ENCODE measurements around the gene PGBD5.

PGBD5 gene

GRCh38 chr1:230345139-230345885, 80.8 kb downstream of the PGBD5 start:
- no peak for DNase-seq

GRCh38 chr1:230342699-230343098, 83.4 kb downstream of the PGBD5 start:
- no peak for DNase-seq

- DNase-seq: no peak
Measured at GRCh38 chr1:230342019-230342418, 84.1 kb downstream of the PGBD5 start.

- no peak for DNase-seq
Measured at GRCh38 chr1:230341162-230341546, 85.0 kb downstream of the PGBD5 start.

GRCh38 chr1:230340526-230341161, 85.5 kb downstream of the PGBD5 start:
- no peak for DNase-seq

GRCh38 chr1:230339033-230339432, 87.1 kb downstream of the PGBD5 start:
- no peak for DNase-seq

- no peak for DNase-seq
Measured at GRCh38 chr1:230337266-230337665, 88.9 kb downstream of the PGBD5 start.

- DNase-seq: no peak
Measured at GRCh38 chr1:230335861-230336522, 90.1 kb downstream of the PGBD5 start.

- no peak for DNase-seq
Measured at GRCh38 chr1:230334447-230334837, 91.7 kb downstream of the PGBD5 start.

- DNase-seq: no peak
Measured at GRCh38 chr1:230333590-230334446, 92.3 kb downstream of the PGBD5 start.

- no peak for DNase-seq
Measured at GRCh38 chr1:230332575-230333066, 93.5 kb downstream of the PGBD5 start.

- no peak for DNase-seq
Measured at GRCh38 chr1:230332061-230332460, 94.1 kb downstream of the PGBD5 start.

GRCh38 chr1:230330157-230330556, 96.0 kb downstream of the PGBD5 start:
- DNase-seq: no peak

GRCh38 chr1:230328342-230329015, 97.7 kb downstream of the PGBD5 start:
- DNase-seq: no peak

- no peak for DNase-seq
Measured at GRCh38 chr1:230327892-230328284, 98.2 kb downstream of the PGBD5 start.

GRCh38 chr1:230326971-230327891, 98.9 kb downstream of the PGBD5 start:
- no peak for DNase-seq

- DNase-seq: no peak
Measured at GRCh38 chr1:230323686-230324085, 102.4 kb downstream of the PGBD5 start.

GRCh38 chr1:230322967-230323547, 103.1 kb downstream of the PGBD5 start:
- no peak for DNase-seq

GRCh38 chr1:230322421-230322756, 103.7 kb downstream of the PGBD5 start:
- DNase-seq: no peak

- DNase-seq: no peak
Measured at GRCh38 chr1:230321741-230322420, 104.3 kb downstream of the PGBD5 start.

All from activated gamma-delta T cell (primary cell).